ENCODE measurements around the gene NSD2.
"Not testable (repeated sequence)": the region's sequence is repeated elsewhere in the genome, so short reads cannot be mapped to it uniquely, and the experiment has no call there.

Gene NSD2

DNA sequence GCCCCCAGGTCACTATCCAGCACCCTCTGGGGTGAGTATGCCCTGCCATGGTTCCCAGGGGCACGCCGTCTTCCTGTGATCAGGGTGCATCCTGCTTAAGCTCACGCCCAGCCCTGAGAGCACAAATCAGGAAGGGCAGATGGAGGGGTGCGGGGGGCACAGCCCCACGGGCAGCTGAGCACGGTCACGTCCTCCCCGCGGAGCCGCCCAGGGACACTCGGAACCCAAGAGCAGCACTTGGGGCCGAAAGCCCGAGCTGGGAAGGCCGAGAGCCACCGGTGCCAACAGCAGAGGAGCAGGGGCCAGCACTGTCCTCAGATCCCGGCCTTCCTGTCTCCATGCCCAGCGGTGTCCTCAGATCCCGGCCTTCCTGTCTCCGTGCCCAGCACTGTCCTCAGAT is 116.1 kb downstream of the NSD2 start:
- DNase-seq = no peak

DNA sequence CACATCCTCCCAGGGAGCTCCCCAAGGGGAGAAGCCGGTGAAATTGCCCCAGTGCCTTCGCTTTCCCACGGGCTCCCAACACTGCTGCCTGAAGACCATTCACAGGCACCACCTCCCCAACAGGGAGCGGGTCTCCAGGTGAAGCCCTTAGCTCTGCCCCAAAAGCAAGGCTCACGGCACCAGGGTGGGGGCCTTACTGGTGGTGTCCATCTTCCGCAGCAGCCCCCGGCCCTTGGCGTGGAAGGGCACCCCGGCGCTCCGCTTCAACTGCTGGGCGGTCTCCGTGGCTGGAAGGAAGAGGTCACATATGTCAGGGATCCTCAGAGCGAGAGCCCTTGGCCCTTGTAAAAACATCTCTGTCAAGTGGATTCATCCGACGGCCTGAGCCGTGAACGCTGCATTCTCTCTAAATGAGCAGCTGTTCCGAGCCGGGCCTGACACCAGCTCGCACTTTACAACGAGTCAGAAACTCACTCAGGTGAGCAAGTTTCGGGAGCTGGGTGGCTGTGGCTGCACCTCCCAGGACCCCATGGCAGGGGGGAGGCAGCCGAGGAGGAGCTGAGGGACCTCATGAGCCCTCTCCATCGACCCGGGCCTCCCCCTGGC is 116.6 kb downstream of the NSD2 start:
- DNase-seq = no peak

DNA sequence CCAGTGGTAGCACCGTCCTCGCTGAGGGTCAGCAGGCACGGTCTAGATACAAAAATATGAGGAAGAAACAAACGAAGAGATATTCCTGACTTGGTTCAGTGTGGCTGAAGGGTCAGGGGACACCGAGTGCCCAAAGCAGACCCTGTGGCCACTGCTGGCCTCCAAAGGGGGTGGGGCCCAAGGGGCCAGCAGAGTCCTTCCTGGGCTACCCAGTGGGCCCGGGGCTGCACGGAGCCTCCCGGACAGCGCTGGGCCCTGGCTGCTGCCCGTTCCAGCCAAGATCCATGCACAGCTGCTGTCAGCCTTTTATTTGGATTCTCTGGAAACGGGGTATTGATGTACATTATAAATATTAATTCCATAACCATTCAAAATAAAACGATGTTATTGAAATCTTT is 117.1 kb downstream of the NSD2 start:
- DNase-seq = no peak

DNA sequence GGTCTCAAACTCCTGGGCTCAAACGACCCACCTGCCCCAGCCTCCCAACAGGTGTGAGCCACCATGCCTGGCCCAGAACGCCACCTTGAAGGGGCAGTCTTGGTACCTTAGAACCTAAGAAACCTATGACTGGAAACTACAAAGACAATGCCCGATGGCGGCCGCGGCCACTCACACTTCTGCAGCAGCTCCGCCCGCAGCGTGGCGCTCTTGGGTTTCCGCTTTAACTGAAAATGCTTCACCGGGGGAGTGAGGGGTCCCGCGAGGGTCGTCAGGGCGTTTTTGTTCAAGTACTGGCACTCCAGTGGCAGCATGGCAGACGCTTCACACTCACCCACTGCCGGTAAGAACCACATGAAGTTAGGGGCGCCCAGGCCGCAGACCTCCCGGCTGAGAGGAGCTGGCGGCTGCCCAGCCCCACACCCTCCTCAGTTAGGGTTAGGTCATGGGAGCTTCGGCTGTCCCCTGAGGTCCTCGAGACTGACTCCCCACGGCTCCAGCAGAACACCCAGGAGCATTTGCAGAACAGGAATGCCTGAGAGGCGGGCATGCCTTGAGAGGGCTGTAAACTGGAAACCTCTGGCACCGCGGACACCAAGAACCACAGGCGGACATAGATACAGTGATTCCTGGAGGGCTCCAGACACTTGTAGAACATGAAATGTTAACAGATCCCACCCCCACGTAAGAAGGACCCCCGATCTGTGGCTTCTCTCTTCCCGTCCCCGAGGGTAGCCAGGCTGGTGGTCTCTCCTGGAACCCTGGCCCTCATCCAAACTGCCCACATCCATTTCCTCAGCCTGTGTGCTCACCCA is 118.5 kb downstream of the NSD2 start:
- no peak for DNase-seq

DNA sequence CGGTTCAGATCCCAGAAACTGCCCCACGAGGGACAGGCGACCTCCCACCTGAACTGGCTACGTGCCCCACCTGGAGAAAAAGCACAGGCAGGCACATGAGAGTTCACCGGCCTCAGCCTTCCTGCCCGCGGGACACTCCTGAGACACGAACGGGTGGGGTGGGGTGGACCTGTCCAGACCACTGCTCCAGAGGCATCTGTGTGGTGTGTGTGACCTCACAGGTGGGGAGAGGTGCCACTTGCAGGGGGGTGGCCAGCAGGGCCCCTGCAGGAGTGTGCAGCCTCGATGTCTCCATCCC is 119.1 kb downstream of the NSD2 start:
- DNase-seq = no peak

DNA sequence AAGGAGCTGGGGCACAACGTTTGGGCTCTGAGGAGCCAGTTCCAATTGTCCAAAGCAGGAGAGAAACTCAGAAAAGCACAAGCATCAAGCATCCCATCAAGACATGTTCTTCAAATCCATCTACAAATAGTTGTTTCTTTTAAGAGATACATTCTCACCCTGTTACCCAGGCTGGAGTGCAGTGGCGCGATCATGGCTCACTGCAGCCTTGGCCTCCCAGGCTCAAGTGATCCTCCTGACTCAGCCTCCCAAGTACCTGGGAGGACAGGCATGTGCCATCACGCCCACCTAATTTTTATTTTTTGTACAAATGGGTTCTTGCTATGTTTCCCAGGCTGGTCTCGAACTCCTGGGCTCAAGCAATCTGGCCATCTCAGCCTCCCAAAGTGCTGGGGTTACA is 119.5 kb downstream of the NSD2 start:
- DNase-seq = no peak

DNA sequence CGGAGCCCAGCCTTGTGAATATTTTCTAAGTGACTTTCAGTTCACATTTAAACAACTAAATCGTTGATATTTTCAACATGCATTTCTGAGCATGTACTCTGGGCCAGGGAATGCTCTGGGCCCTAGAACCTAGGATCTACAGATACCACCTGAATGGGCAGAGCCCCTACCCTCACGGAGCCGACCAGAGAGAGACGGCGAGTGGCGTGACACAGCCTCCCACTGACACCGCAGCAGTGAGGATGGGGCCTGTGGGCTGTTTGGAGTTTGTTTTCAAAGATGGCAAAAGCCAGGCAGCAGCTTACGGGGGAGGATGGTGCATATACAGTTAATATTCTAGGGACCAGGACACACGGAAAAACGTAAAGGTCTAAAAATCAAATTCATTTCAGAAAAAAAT is 119.9 kb downstream of the NSD2 start:
- DNase-seq = no peak

DNA sequence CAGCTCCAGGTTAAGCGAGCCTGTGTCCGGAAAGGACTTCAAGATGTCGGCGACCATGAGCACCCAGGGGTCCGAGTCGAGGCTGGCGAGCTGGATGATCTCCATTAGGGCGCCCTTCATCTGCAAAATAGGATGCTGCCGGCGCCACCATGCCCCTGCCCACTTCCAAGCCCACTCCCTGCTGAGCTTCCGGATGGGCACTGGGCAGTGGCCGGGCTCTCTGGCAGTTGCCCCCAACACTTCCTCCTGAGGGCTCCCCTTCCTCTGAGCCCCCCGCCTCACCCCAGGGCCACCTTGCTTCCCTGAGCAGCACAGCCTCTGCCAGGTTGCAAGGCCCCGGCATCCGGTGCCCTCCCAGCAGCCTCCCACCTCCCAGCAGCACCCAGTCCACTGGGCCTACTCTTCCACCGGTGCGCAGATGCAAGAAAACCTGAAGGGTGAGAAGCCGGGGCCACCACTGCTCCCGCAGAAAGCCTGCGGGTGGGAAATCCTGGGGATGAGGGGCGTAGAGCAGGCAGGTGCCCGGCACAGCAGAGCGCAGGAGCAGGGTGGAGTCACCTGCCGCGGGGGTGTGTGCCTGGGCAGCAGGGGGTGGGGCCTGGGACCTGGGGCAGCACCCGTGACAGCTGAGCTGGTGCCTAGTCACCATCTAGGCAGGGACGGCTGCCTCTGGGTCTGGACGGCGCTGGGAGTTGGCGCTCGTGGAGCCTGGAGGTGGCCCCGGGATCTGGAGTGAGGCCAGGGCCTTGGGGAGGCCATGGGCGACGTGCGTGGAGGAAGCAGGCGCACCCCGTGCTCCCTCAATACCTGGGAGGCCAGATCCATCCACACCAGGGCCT is 120.6 kb downstream of the NSD2 start:
- DNase-seq = no peak

DNA sequence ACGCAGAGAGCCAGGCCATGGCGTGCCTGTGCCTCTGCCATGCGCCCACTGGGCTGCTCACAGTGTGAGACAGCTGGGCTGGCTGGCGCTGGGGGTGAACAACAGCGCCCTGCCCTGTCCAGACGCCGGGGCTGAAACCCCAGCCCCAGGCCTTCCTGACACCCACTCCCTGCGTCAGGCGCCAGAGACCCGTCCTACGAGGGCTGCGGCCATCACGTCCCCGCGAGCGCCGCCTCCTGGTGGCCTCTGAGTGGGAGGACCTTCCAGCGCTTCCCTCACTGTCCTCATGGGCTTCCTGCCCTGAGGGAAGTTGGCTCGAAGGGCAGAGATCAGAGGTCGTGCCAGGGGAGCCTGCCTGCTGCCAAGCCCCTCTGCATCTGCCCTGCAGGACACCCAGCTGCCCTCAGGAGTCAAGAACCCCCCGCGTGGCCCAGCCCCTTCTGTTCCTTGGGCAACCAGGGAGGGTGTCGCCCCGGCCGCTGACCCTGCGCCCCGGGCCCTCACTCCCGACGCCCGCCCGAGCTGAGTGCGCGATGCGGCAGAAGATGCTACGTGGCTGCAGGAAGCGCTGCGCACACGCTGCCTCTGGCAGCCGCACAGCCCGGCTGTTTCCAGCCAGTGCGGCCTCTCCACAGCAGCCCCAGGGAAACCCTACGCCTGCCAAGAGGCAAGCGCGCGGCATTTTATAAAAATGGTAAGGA is 121.4 kb downstream of the NSD2 start:
- DNase-seq = no peak

DNA sequence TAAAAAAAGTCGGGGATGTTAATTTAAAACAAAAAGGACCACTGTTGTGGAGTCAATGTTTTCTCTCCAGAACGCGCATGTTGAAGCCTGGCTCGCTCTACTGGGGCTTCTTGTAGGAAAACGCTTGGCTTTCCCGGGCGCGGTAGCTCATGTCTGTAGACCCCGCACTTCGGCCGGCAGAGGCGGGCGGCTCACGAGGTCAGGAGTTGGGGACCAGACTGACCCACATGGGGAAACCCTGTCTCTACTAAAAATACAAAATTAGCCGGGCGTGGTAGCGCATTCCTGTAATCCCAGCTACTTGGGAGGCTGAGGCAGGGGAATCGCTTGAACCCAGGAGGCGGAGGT is 122.0 kb downstream of the NSD2 start:
- DNase-seq = no peak

DNA sequence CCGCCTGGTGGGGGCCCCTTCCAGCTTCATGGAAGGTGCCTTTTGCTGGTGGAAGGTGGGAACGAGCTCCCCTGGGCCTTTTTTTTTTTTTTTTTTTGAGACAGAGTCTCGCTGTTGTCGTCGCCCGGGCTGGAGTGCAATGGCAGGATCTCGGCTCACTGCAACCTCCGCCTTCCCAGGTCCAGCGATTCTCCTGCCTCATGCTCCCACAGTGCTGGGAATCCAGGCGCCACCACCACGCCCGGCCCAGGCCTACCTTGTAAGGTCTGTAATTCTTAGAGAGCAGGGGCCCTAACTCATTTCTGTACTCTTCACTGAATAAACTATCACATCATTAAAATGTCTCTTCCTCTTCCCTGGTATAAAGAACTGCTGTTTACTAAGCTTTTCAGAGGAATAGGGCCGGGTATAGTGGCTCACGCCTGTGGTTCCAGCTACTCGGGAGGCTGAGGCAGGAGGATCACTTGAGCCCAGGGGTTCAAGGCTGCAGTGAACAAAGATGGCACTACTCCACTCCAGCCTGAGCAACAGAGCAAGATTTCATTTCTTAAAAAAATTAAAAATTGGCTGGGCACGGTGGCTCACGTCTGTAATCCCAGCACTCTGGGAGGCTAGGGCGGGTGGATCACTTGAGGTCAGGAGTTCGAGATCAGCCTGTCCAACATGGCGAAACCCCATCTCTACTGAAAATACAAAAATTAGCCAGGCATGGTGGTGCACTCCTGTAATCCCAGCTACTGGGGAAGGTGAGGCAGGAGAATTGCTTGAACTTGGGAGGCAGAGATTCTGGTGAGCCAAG is 122.7 kb downstream of the NSD2 start:
- DNase-seq = not testable (repeated sequence)

DNA sequence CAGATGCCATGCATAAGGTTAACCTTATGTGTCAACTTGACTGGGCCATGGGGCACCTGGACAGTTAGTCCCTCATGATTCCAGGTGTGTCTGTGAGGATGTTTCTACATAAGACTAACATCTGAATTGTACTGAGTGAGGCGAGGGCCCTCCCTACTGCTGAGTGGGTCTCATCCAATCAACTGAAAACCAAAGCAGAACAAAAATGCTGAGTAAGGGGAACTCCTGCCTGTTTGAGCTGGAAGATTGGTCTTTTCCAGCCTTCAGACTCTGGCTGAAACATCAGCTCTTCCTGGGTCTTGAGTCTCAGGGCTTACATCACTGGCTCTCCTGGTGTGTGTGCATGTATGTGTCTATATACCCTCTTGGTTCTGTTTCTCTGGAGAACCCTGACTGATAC is 123.7 kb downstream of the NSD2 start:
- DNase-seq = no peak

DNA sequence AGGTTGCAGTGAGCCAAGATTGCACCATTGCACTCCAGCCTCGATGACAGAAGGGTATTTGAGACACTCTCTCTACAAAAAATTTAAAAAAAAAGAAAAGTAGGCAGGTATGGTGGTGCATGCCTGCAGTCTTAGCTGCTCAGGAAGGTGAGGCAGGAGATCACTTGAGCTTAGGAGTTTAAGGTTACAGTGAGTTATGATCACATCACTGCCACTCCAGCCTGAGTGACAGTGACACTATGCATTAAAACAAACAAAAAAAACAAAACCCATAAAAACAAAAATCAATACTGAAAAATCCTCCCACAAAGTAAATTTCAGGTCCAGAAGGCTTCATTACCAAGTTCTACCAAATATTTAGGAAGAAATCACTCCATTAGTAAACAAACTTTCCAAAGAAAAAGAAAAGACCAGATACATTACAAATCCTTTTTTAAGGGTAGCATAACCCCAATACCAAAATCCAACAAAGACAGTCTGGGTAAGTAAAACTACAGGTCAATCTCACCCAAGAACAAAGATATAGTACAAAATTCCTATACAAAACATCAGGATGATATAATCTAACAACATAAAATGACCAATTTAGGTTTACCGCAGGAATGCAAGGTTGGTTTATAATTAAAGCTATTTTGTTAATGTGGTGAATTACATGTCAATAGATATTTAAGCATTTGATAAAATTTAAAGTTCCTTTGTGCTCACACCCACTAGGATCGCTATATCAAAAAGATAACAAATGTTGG is 125.8 kb downstream of the NSD2 start:
- DNase-seq = no peak

DNA sequence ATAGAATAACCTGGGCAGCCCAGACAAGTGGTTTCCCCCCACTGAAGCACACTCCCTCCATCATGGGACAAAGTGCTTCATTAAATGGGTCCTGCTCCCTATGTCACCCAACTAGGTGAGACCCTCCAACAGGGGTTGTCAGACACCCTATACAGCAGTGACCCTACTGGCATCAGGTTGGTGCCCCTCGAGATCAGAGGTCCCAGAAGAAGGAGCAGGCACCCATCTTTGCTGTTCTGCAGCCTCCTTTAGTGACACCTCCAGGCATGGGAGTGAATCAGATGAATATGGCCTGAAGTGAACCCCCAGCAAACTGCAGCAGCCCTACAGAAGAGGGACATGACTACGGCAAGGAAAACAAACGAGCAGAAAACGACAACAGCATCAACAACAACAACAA is 126.5 kb downstream of the NSD2 start:
- DNase-seq = no peak

DNA sequence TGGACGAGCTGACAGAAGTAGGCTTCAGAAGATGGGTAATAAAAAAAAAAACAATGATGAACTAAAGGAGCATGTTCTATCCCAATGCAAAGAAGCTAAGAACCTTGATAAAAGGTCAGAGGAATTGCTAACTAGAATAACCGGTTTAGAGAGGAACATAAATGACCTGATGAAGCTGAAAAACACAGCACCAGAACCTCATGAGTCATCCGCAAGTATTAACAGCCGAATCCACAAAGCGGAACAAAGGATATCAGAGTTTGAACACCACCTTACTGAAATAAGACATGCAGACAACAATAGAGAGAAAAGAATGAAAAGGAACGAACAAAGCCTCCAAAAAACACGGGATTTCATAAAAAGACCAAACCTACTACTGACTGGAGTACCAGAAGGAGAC is 127.1 kb downstream of the NSD2 start:
- DNase-seq = no peak

DNA sequence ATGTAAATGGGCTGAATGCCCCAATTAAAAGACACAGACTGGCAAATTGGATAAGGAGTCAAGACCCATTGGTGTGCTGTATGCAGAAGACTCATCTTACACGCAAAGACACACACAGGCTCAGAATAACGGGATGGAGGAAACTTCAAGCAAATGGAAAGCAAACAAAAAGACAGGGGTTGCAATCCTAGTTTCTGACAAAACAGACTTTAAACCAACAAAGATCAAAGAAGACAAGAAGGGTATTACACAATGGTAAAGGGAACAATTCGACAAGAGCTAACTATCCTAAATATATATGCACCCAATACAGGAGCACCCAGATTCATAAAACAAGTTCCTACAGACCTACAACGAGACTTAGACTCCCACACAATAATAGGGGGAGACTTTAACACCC is 128.1 kb downstream of the NSD2 start:
- DNase-seq = not testable (repeated sequence)

DNA sequence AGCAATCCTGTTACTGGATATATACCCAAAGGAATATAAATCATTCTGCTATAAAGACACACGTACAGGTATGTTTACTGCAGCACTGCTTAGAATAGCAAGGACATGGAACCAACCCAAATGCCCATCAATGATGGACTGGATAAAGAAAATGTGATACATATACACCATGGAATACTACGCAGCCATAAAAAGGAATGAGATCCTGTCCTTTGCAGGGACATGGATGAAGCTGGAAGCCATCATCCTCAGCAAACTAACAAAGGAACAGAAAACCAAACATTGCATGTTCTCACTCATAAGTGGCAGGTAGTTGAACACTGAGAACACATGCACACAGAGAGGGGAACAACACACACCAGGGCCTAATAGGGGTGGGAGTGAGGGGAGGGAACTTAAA is 132.2 kb downstream of the NSD2 start:
- not testable (repeated sequence) for DNase-seq

DNA sequence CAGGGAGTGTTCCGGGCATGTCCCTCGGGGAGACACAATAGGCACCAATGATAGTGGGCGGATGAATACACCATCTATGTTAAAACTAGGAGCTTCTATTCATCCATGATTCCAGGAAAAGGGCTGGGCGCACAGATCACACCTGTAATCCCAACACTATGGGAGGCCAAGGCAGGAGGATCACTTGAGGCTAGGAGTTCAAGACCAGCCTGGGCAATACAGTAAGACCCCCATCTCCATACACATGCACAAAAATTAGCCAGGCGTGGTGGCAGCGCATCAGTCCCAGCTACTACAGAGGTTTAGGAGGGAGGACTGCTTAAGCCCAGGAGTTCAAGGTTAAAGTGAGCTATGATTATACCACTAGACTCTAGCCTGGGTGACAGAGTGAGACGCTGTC is 135.2 kb downstream of the NSD2 start:
- no peak for DNase-seq

DNA sequence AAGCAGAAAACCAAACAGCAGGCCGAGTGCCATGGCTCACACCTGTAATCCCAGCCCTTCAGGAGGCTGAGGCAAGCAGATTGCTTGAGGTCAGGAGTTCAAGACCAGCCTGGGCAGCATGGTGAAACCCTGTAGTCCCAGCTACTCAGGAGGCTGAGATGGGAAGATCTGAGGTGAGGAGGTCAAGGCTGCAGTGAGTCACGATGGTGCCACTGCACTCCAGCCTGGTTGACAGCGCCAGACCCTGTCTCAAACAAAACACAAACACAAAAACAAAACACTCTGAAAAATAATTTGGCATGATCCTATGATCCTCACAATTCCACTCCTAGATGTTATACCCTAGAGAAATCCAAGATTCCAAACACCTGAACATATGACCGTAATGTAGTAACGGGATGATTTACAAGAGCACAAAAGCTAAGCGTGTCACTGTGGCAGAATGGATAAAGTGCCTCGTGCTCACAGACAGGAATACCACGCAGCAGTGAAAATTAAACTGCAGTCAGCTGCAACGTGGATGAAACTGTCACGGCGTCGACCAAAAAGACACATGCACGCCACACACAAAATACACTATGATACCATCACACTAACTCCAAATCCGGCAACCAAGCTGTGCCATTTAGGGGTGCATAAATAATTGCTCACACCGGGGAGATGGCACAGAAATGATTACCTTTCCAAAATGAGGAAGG is 135.9 kb downstream of the NSD2 start:
- no peak for DNase-seq

DNA sequence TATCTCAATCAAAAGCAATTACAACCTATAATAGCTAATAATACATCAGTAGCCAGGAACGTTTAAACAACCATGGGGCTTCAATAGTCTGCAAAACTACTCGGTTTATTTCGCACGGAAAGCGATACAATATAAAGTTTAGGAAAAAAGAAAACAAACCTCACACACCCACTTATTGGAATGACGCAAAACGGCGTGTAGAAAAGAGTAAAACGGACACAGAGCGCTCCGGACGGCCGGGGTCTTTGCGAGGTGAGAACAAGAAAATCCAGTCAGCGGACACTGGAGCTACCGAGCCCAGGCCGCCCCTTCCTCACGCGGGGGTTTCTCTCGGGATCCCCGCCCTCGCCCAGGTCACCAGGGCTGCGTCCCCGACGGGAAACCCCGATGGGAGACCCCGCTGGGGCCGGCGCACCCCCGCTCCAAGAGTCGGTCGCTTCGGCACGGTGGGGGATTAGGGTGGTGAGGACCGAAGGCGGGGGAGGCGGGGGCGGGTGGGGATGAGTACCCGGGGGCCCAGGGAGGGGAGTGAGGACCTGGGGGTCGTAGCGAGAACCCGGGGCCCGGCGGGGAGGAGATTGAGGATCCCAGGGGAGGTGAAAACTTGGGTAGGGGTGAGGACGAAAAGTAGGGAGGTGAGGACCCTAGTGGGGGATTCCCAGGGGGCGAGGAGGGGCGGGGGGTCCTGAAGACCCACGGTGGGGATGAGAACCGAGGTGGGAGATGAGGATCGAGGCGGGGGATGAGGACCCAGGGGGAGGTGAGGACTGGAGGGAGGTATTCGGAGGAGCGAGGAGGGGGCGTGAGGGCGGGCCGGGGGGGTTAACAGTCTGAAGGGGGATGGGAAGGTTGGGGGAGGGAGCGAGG is 136.8 kb downstream of the NSD2 start:
- DNase-seq = no peak

DNA sequence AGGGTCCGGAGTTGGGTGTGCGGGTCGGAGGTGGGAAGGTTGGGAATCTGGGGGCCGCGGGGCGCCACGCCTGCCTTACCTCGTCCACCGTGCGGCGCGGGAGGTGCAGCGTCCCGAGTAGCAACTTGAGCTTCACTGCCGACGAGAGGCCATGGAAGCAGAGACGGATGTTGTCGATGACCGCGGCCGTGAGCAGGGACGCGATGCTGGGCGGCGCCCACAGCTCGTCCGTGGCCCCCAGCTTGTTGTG is 137.4 kb downstream of the NSD2 start:
- DNase-seq = no peak

Measured in activated naive CD4-positive, alpha-beta T cell (primary cell).